Loucy (cell line): ENCODE measurements around the gene MIR17HG.

Experiments used
- H2AFZ ChIP-seq: fragments of 200-600 bp; sonication (generic); 2 replicates; pipeline ENCODE4 v1.6.0; 2016; ENCODE audit warnings: antibody characterized with exemption, mild to moderate bottlenecking, low read length, moderate library complexity
- H3F3A ChIP-seq: fragments of 200-600 bp; 2 replicates; pipeline ENCODE4 v1.6.0; 2016; ENCODE audit warnings: antibody characterized with exemption, low read depth, mild to moderate bottlenecking
- H3K27me3 ChIP-seq: fragments of 200-600 bp; sonication (generic); 2 replicates; pipeline ENCODE4 v1.6.1; 2014; ENCODE audit warnings: low read length, mild to moderate bottlenecking; ENCODE audit not compliant: insufficient read depth, poor library complexity, severe bottlenecking
- H3K36me3 ChIP-seq: fragments of 200-600 bp; sonication (generic); 2 replicates; pipeline ENCODE4 v1.6.1; 2016; ENCODE audit warnings: low read length; ENCODE audit not compliant: insufficient read depth
- H3K4me1 ChIP-seq: fragments of 200-600 bp; sonication (generic); 2 replicates; pipeline ENCODE4 v1.5.1; 2014; ENCODE audit warnings: low read length, mild to moderate bottlenecking; ENCODE audit not compliant: insufficient read depth, poor library complexity, severe bottlenecking
- H3K4me2 ChIP-seq: fragments of 200-600 bp; sonication (generic); 2 replicates; pipeline ENCODE4 v1.6.0; 2014; ENCODE audit warnings: antibody characterized with exemption, low read length, low read depth, mild to moderate bottlenecking; ENCODE audit not compliant: poor library complexity, severe bottlenecking
- H3K4me3 ChIP-seq: fragments of 200-600 bp; sonication (generic); 2 replicates; pipeline ENCODE4 v1.5.1; 2014; ENCODE audit warnings: low read length, mild to moderate bottlenecking, mixed read lengths; ENCODE audit not compliant: poor library complexity, severe bottlenecking
- H3K79me2 ChIP-seq: fragments of 200-600 bp; sonication (generic); 2 replicates; pipeline ENCODE4 v1.6.1; 2014; ENCODE audit warnings: low read length; ENCODE audit not compliant: insufficient read depth
- H3K9ac ChIP-seq: fragments of 200-600 bp; sonication (generic); 2 replicates; pipeline ENCODE4 v1.6.0; 2014; ENCODE audit warnings: mild to moderate bottlenecking, low read depth, low read length, moderate library complexity; ENCODE audit not compliant: poor library complexity, severe bottlenecking
- H3K9me2 ChIP-seq: fragments of 200-600 bp; sonication (generic); replicated peaks from 2 replicates; pipeline ENCODE4 v1.6.1; 2016; ENCODE audit warnings: low read depth, low read length, mixed read lengths
- H3K9me3 ChIP-seq: fragments of 200-600 bp; sonication (generic); 2 replicates; pipeline ENCODE4 v1.6.1; 2014; ENCODE audit warnings: mild to moderate bottlenecking, antibody characterized with exemption, low read length, low read depth; ENCODE audit not compliant: insufficient read depth
- H4K20me1 ChIP-seq: fragments of 200-600 bp; sonication (generic); 2 replicates; pipeline ENCODE4 v1.6.0; 2014; ENCODE audit warnings: antibody characterized with exemption, low read length, mild to moderate bottlenecking; ENCODE audit not compliant: insufficient read depth, poor library complexity, severe bottlenecking
- CTCF ChIP-seq: fragments of 200-600 bp; sonication (generic); conservative IDR thresholded peaks from 2 replicates; pipeline ENCODE4 v1.5.1; 2014; ENCODE audit warnings: mild to moderate bottlenecking, antibody characterized with exemption, low read length
- EZH2phosphoT487 ChIP-seq: fragments of 200-600 bp; IDR thresholded peaks from 2 replicates; pipeline ENCODE4 v1.6.1; 2018; ENCODE audit warnings: antibody characterized with exemption, mild to moderate bottlenecking, moderate library complexity, borderline replicate concordance

The MIR17HG gene

GRCh38 chr13:91307887-91308286 is 39.6 kb upstream of the MIR17HG start:
- Histone ChIP-seq H3K9me3 (no peaks in the 10 kb centered on the region), H2AFZ (0 out of 2 replicates have a peak overlapping the region, but pooled peaks have one; percentile 40), H4K20me1 (no peaks in the 10 kb centered on the region), H3K36me3 (no peaks in the 10 kb centered on the region), H3K4me1 (no peaks in the 10 kb centered on the region), H3K9ac (no peak overlapping the region), H3F3A (no peaks in the 10 kb centered on the region), H3K9me2 (no peaks in the 10 kb centered on the region), H3K4me3 (no peak overlapping the region), H3K79me2 (no peaks in the 10 kb centered on the region), H3K4me2 (no peak overlapping the region), H3K27me3 (no peaks in the 10 kb centered on the region)
- TF ChIP-seq CTCF = no peak
- TF ChIP-seq EZH2phosphoT487 = no peak

- no peak overlapping the region for H3K4me3 ChIP-seq
- H3K4me2 ChIP-seq = no peak overlapping the region
- no peaks in the 10 kb centered on the region for H3F3A ChIP-seq
- peak; percentile 24; the same call in 1 of the 2 replicates for TF ChIP-seq CTCF
- no peak for TF ChIP-seq EZH2phosphoT487
- no peaks in the 10 kb centered on the region for H4K20me1 ChIP-seq
- no peaks in the 10 kb centered on the region for H3K9me3 ChIP-seq
- no peaks in the 10 kb centered on the region for H3K79me2 ChIP-seq
- no peaks in the 10 kb centered on the region for H3K36me3 ChIP-seq
- H3K9ac ChIP-seq = no peak overlapping the region
- peaks cover 2% of the 10 kb centered on the region for H3K4me1 ChIP-seq
- H2AFZ ChIP-seq = 0 out of 2 replicates have a peak overlapping the region, but pooled peaks have one; percentile 40
- no peaks in the 10 kb centered on the region for H3K9me2 ChIP-seq
- no peaks in the 10 kb centered on the region for H3K27me3 ChIP-seq
Observed at GRCh38 chr13:91308299-91308698, 39.2 kb upstream of the MIR17HG start.

GRCh38 chr13:91311491-91311890 is 36.0 kb upstream of the MIR17HG start:
- Histone ChIP-seq H3K9ac (no peak overlapping the region), H2AFZ (peak overlapping the region; percentile 68; the same call in 1 of the 2 replicates), H4K20me1 (no peaks in the 10 kb centered on the region), H3K4me3 (no peak overlapping the region), H3K36me3 (no peaks in the 10 kb centered on the region), H3K9me2 (no peaks in the 10 kb centered on the region), H3K27me3 (peaks cover 14% of the 10 kb centered on the region), H3F3A (no peaks in the 10 kb centered on the region), H3K79me2 (no peaks in the 10 kb centered on the region), H3K9me3 (no peaks in the 10 kb centered on the region), H3K4me2 (no peak overlapping the region), H3K4me1 (peaks cover 4% of the 10 kb centered on the region)
- no peak for TF ChIP-seq EZH2phosphoT487
- TF ChIP-seq CTCF = no peak
